Activated CD4-positive, alpha-beta T cell treated with anti-CD3 and anti-CD28 coated beads for 36 hours (primary cell): ENCODE data around the gene PCCA. TPM values are rescaled to one million over a fixed set of nuclear protein-coding genes. Genes with fewer than 3 reads are reported as not detected.
A peak's percentile ranks its signal among the peaks of the same experiment; 100 is the strongest.
"Not testable (repeated sequence)": the region's sequence is repeated elsewhere in the genome, so short reads cannot be mapped to it uniquely, and the experiment has no call there.

Source experiments
- ATAC-seq: fragments of 200-7000 bp; cut with Tn5 transposase; one replicate; pipeline ENCODE4 v1.10.0; 2021; ENCODE audit warnings: mild to moderate bottlenecking, moderate library complexity
- CTCF ChIA-PET: fragments of 350-600 bp; sonication (Branson Sonifier 250); formaldehyde crosslinking; loops from one replicate; lab custom pipeline; 2021; ENCODE audit warnings: antibody characterized with exemption; lab: Charles Lee
- POLR2A ChIA-PET: fragments of 350-600 bp; sonication (Branson Sonifier 250); formaldehyde crosslinking; loops from one replicate; lab custom pipeline; 2021; ENCODE audit warnings: antibody characterized with exemption, inconsistent platforms; lab: Charles Lee
- DNase-seq: peaks from one replicate; pipeline ENCODE4 v3.0.0-alpha.2; 2020
- H3K27ac Mint-ChIP-seq: one replicate; pipeline ENCODE4 v1.8.0; 2021; ENCODE audit warnings: mixed read lengths
- H3K27me3 Mint-ChIP-seq: one replicate; pipeline ENCODE4 v1.8.0; 2021; ENCODE audit warnings: mixed read lengths
- H3K36me3 Mint-ChIP-seq: one replicate; pipeline ENCODE4 v1.8.0; 2021; ENCODE audit warnings: low read depth, mixed read lengths
- H3K4me1 Mint-ChIP-seq: one replicate; pipeline ENCODE4 v1.8.0; 2021; ENCODE audit warnings: mixed read lengths
- H3K4me3 Mint-ChIP-seq: one replicate; pipeline ENCODE4 v1.8.0; 2021; ENCODE audit warnings: mild to moderate bottlenecking, moderate library complexity, mixed read lengths
- H3K9me3 Mint-ChIP-seq: one replicate; pipeline ENCODE4 v1.8.0; 2021; ENCODE audit warnings: low read depth, mixed read lengths
- intact Hi-C, 2 experiments: fragments of 100-400 bp; cut with DNase I in 1 of 2; cut with micrococcal nuclease in 1 of 2; formaldehyde crosslinking; loops; one replicate each; pipeline versions ENCODE4 v1.14.2 to v1.15.1; 2022 to 2024; cut with DNase I, micrococcal nuclease
- total RNA-seq, 2 experiments: library from RNA; stranded (reverse); gene quantifications; one replicate each; pipeline ENCODE4 v1.2.3, GENCODE V29; 2021

PCCA gene
- total RNA-seq, 2 experiments from 2014 or later = 5.8 to 7.3 TPM

- CTCF ChIA-PET = interaction anchor here (1.2 kb wide), 1 partner anchor 558 kb away, joined by 3 read pairs; no protein-coding TSS in a partner anchor
- no peak overlapping the region for H3K27ac Mint-ChIP-seq
- H3K4me3 Mint-ChIP-seq = no peak overlapping the region
- no peaks in the 10 kb centered on the region for H3K9me3 Mint-ChIP-seq
- no peaks in the 10 kb centered on the region for H3K4me1 Mint-ChIP-seq
- H3K36me3 Mint-ChIP-seq = peaks cover 3% of the 10 kb centered on the region
- no peak for DNase-seq
- POLR2A ChIA-PET = no interaction called here
- no peaks in the 10 kb centered on the region for H3K27me3 Mint-ChIP-seq
- ATAC-seq = no peak
- intact Hi-C loops = no loop called here
Measured at GRCh38 chr13:100561599-100562204, 472.8 kb downstream of the PCCA start.

GRCh38 chr13:100563779-100564178 lies 474.9 kb downstream of the PCCA start:
- intact Hi-C loops = no loop called here
- DNase-seq = no peak
- H3K4me1 Mint-ChIP-seq = no peaks in the 10 kb centered on the region
- H3K4me3 Mint-ChIP-seq = no peak overlapping the region
- POLR2A ChIA-PET = no interaction called here
- no peaks in the 10 kb centered on the region for H3K27me3 Mint-ChIP-seq
- no peak overlapping the region for H3K27ac Mint-ChIP-seq
- H3K36me3 Mint-ChIP-seq = peaks cover 6% of the 10 kb centered on the region
- ATAC-seq = no peak
- CTCF ChIA-PET = interaction anchor here (1.3 kb wide), 1 partner anchor 9 kb away, joined by 5 read pairs; no protein-coding TSS in a partner anchor
- no peaks in the 10 kb centered on the region for H3K9me3 Mint-ChIP-seq

- DNase-seq (no peak), ATAC-seq (no peak)
- Mint-ChIP-seq H3K36me3 (peaks cover 6% of the 10 kb centered on the region), H3K4me1 (no peaks in the 10 kb centered on the region), H3K27me3 (no peaks in the 10 kb centered on the region), H3K27ac (no peak overlapping the region), H3K4me3 (no peak overlapping the region), H3K9me3 (no peaks in the 10 kb centered on the region)
- ChIA-PET CTCF (interaction anchor here (1.3 kb wide), 1 partner anchor 8 kb away, joined by 5 read pairs; no protein-coding TSS in a partner anchor), POLR2A (no interaction called here)
- intact Hi-C loops = no loop called here
Measured at GRCh38 chr13:100564444-100565223, 475.7 kb downstream of the PCCA start.

- no peak overlapping the region for H3K4me3 Mint-ChIP-seq
- DNase-seq = no peak
- no peak overlapping the region for H3K27ac Mint-ChIP-seq
- ChIA-PET POLR2A (no interaction called here), CTCF (interaction anchor here (0.6 to 0.7 kb wide), 2 partner anchors 58 to 79 kb away, joined by 3 to 4 read pairs; no protein-coding TSS in a partner anchor)
- no peak for ATAC-seq
- intact Hi-C loops = no loop called here
- peaks cover 4% of the 10 kb centered on the region for H3K36me3 Mint-ChIP-seq
- no peaks in the 10 kb centered on the region for H3K27me3 Mint-ChIP-seq
- H3K9me3 Mint-ChIP-seq = no peaks in the 10 kb centered on the region
- H3K4me1 Mint-ChIP-seq = no peaks in the 10 kb centered on the region
Measured at GRCh38 chr13:100565286-100565685, 476.4 kb downstream of the PCCA start.

GRCh38 chr13:100566543-100566942 lies 477.6 kb downstream of the PCCA start:
- no peak for DNase-seq
- ATAC-seq = no peak
- Mint-ChIP-seq H3K27ac (no peak overlapping the region), H3K9me3 (no peaks in the 10 kb centered on the region), H3K4me3 (no peak overlapping the region), H3K27me3 (no peaks in the 10 kb centered on the region), H3K4me1 (no peaks in the 10 kb centered on the region), H3K36me3 (peaks cover 4% of the 10 kb centered on the region)
- CTCF ChIA-PET = no interaction called here
- POLR2A ChIA-PET = no interaction called here
- intact Hi-C loops = no loop called here

GRCh38 chr13:100573121-100573520 lies 484.2 kb downstream of the PCCA start:
- Mint-ChIP-seq H3K36me3 (peaks cover 8% of the 10 kb centered on the region), H3K4me1 (peaks cover 12% of the 10 kb centered on the region), H3K9me3 (no peaks in the 10 kb centered on the region), H3K4me3 (no peak overlapping the region), H3K27ac (no peak overlapping the region), H3K27me3 (no peaks in the 10 kb centered on the region)
- ATAC-seq = peak; percentile 87
- CTCF ChIA-PET = interaction anchor here (0.6 to 6.6 kb wide), 17 partner anchors 9 to 555 kb away, joined by 3 to 94 read pairs (median 4); partner anchors contain the start of gene GGACT
- DNase-seq = peak; percentile 86
- intact Hi-C loops = loop anchor here (1.0 to 10.0 kb wide), 4 partner anchors 272 to 554 kb away; no protein-coding TSS in a partner anchor
- POLR2A ChIA-PET = interaction anchor here (0.9 to 1.0 kb wide), 2 partner anchors 21 to 555 kb away, joined by 3 to 4 read pairs; no protein-coding TSS in a partner anchor

- H3K27me3 Mint-ChIP-seq, H3K4me3 Mint-ChIP-seq, POLR2A ChIA-PET, DNase-seq, H3K9me3 Mint-ChIP-seq, H3K27ac Mint-ChIP-seq, ATAC-seq: not testable (repeated sequence)
- CTCF ChIA-PET = interaction anchor here (6.6 kb wide), 1 partner anchor 11 kb away, joined by 94 read pairs; the partner anchor contains the start of gene GGACT
- intact Hi-C loops = loop anchor here in 1 of 2 experiments (10.0 kb wide), 1 partner anchor 268 kb away; no protein-coding TSS in a partner anchor
- H3K4me1 Mint-ChIP-seq = peaks cover 17% of the 10 kb centered on the region
- H3K36me3 Mint-ChIP-seq = peaks cover 16% of the 10 kb centered on the region
Measured at GRCh38 chr13:100577239-100577638, 488.3 kb downstream of the PCCA start.

Other genes with a start within 250 kb of the PCCA start
- not detected for gene ZIC5, start 117.3 kb upstream of the PCCA start, total RNA-seq
- gene ZIC2, start 107.3 kb upstream of the PCCA start, total RNA-seq = not detected